Raji (cell line): ENCODE measurements around the gene SUSD5.

ENCODE experiments used
- POLR2A ChIP-seq: IDR thresholded peaks from 2 replicates; pipeline ENCODE4 v1.6.1; 2011; ENCODE audit warnings: low read depth, low read length, control low read depth; ENCODE audit not compliant: insufficient read depth

SUSD5 gene

GRCh38 chr3:33218446-33219174 is at the start of gene SUSD5:
TSS of gene SUSD5 (minus strand) at chr3:33218810. CDS start at chr3:33218797, 13 bp downstream.
- no peak for TF ChIP-seq POLR2A

GRCh38 chr3:33260104-33260503 is 41.5 kb upstream of the SUSD5 start:
- TF ChIP-seq POLR2A, result no peak

- no peak for TF ChIP-seq POLR2A
Measured at GRCh38 chr3:33256249-33256648, 37.6 kb upstream of the SUSD5 start.

- TF ChIP-seq POLR2A, result no peak
Measured at GRCh38 chr3:33250712-33251111, 32.1 kb upstream of the SUSD5 start.

- TF ChIP-seq POLR2A, result no peak
Measured at GRCh38 chr3:33246786-33247185, 28.2 kb upstream of the SUSD5 start.

GRCh38 chr3:33240261-33240660 is 21.7 kb upstream of the SUSD5 start:
- TF ChIP-seq POLR2A, result no peak

GRCh38 chr3:33238923-33239322 is 20.3 kb upstream of the SUSD5 start:
- no peak for TF ChIP-seq POLR2A

- no peak for TF ChIP-seq POLR2A
Measured at GRCh38 chr3:33237439-33237838, 18.8 kb upstream of the SUSD5 start.

- TF ChIP-seq POLR2A, result no peak
Measured at GRCh38 chr3:33236005-33236404, 17.4 kb upstream of the SUSD5 start.

- no peak for TF ChIP-seq POLR2A
Measured at GRCh38 chr3:33233884-33234283, 15.3 kb upstream of the SUSD5 start.

- no peak for TF ChIP-seq POLR2A
Measured at GRCh38 chr3:33231756-33232465, 13.3 kb upstream of the SUSD5 start.

GRCh38 chr3:33229947-33230346 is 11.3 kb upstream of the SUSD5 start:
- no peak for TF ChIP-seq POLR2A

GRCh38 chr3:33229066-33229465 is 10.5 kb upstream of the SUSD5 start:
- no peak for TF ChIP-seq POLR2A

GRCh38 chr3:33221241-33221640 is 2.6 kb upstream of the SUSD5 start:
- no peak for TF ChIP-seq POLR2A

- TF ChIP-seq POLR2A, result no peak
Measured at GRCh38 chr3:33219175-33219487, 521 bp upstream of the SUSD5 start.

- no peak for TF ChIP-seq POLR2A
Measured at GRCh38 chr3:33217866-33218445, 654 bp downstream of the SUSD5 start.
